ENCODE measurements around the gene TUT7.
"Not testable (repeated sequence)": the region's sequence is repeated elsewhere in the genome, so short reads cannot be mapped to it uniquely, and the experiment has no call there.

The TUT7 gene

GRCh38 chr9:86303316-86303975 is 50.8 kb downstream of the TUT7 start:
- DNase-seq = no peak

- no peak for DNase-seq
These were observed 52.5 kb downstream of the TUT7 start for GRCh38 chr9:86301686-86302085.

GRCh38 chr9:86300701-86301100 is 53.5 kb downstream of the TUT7 start:
- no peak for DNase-seq

- DNase-seq = no peak
These were observed 55.3 kb downstream of the TUT7 start for GRCh38 chr9:86298873-86299272.

- not testable (repeated sequence) for DNase-seq
These were observed 63.9 kb downstream of the TUT7 start for GRCh38 chr9:86290341-86290740.

GRCh38 chr9:86288499-86289198 is 65.6 kb downstream of the TUT7 start:
- no peak for DNase-seq

GRCh38 chr9:86287013-86287412 is 67.2 kb downstream of the TUT7 start:
- DNase-seq = no peak

GRCh38 chr9:86286278-86286677 is 67.9 kb downstream of the TUT7 start:
- DNase-seq = no peak

- no peak for DNase-seq
These were observed 68.9 kb downstream of the TUT7 start for GRCh38 chr9:86285261-86285660.

GRCh38 chr9:86282979-86283535 is 71.2 kb downstream of the TUT7 start:
- no peak for DNase-seq

- peak; percentile 100 for DNase-seq
These were observed 71.9 kb downstream of the TUT7 start, which contains the start of gene ISCA1 for GRCh38 chr9:86282077-86282978. Gene ISCA1, minus strand, starts transcription at chr9:86282538. Its CDS starts 80 bp downstream, at chr9:86282458.

GRCh38 chr9:86281593-86282076 is 72.6 kb downstream of the TUT7 start:
- no peak for DNase-seq

GRCh38 chr9:86280580-86280979 is 73.6 kb downstream of the TUT7 start:
- no peak for DNase-seq

GRCh38 chr9:86279839-86280238 is 74.4 kb downstream of the TUT7 start:
- DNase-seq = no peak

GRCh38 chr9:86277072-86277471 is 77.1 kb downstream of the TUT7 start:
- no peak for DNase-seq

GRCh38 chr9:86275962-86276361 is 78.2 kb downstream of the TUT7 start:
- no peak for DNase-seq

GRCh38 chr9:86274821-86275643 is 79.2 kb downstream of the TUT7 start:
- no peak for DNase-seq

- DNase-seq = no peak
These were observed 82.0 kb downstream of the TUT7 start for GRCh38 chr9:86272221-86272620.

GRCh38 chr9:86263876-86264275 is 90.3 kb downstream of the TUT7 start:
- DNase-seq = no peak

GRCh38 chr9:86262492-86262891 is 91.7 kb downstream of the TUT7 start:
- no peak for DNase-seq

GRCh38 chr9:86259557-86259956 is 94.7 kb downstream of the TUT7 start, which contains the start of gene C9orf153:
Gene C9orf153, minus strand, starts transcription at chr9:86259657. Its CDS starts 30,054 bp downstream, at chr9:86229603.
- no peak for DNase-seq

- DNase-seq = no peak
These were observed 96.8 kb downstream of the TUT7 start for GRCh38 chr9:86257391-86257790.

All from activated CD8-positive, alpha-beta memory T cell treated with anti-CD3 and anti-CD28 coated beads for 24 hours (primary cell).